22Rv1 (cell line): ENCODE data around the gene FDX1.

ENCODE experiments used
- ZFX ChIP-seq: fragments of 450-650 bp; IDR thresholded peaks from 2 replicates; pipeline ENCODE4 v1.6.1; 2017; ENCODE audit warnings: antibody characterized with exemption, borderline replicate concordance
- TF ChIP-seq, protein P1 (sequence below): fragments of 450-650 bp; IDR thresholded peaks from 2 replicates; pipeline ENCODE4 v1.5.1; 2017; ENCODE audit warnings: mild to moderate bottlenecking

DNA sequence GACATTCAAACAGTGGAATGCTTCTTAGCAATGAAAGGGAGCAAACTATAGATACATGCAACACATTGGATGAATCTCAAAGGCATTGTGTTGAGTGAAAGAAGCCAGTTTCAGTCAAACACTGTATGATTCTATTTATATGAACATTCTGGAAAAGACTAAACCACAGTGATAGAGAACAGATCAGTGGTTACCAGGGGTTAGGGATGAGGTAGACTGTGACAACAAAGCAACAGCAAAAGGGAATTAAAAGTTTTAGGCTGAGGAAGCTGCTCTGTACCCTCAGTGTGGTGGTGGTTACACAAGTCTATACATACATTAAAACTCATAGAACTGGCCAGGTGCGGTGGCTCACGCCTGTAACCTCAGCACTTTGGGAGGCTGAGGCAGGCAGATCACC lies 23.0 kb downstream of the FDX1 start:
- TF ChIP-seq, protein P1, sequence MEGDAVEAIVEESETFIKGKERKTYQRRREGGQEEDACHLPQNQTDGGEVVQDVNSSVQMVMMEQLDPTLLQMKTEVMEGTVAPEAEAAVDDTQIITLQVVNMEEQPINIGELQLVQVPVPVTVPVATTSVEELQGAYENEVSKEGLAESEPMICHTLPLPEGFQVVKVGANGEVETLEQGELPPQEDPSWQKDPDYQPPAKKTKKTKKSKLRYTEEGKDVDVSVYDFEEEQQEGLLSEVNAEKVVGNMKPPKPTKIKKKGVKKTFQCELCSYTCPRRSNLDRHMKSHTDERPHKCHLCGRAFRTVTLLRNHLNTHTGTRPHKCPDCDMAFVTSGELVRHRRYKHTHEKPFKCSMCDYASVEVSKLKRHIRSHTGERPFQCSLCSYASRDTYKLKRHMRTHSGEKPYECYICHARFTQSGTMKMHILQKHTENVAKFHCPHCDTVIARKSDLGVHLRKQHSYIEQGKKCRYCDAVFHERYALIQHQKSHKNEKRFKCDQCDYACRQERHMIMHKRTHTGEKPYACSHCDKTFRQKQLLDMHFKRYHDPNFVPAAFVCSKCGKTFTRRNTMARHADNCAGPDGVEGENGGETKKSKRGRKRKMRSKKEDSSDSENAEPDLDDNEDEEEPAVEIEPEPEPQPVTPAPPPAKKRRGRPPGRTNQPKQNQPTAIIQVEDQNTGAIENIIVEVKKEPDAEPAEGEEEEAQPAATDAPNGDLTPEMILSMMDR: no peak
- no peak for TF ChIP-seq ZFX
